Suppressor macrophage treated with lipopolysaccharide for 1 hour (primary cell): ENCODE measurements around the gene TBC1D14.
A peak's percentile ranks its signal among the peaks of the same experiment; 100 is the strongest.

ENCODE experiments used
- DNase-seq, 3 donors: peaks; one replicate each; pipeline ENCODE4 v3.0.0-alpha.2; 2020 to 2022

TBC1D14 gene, protein sequence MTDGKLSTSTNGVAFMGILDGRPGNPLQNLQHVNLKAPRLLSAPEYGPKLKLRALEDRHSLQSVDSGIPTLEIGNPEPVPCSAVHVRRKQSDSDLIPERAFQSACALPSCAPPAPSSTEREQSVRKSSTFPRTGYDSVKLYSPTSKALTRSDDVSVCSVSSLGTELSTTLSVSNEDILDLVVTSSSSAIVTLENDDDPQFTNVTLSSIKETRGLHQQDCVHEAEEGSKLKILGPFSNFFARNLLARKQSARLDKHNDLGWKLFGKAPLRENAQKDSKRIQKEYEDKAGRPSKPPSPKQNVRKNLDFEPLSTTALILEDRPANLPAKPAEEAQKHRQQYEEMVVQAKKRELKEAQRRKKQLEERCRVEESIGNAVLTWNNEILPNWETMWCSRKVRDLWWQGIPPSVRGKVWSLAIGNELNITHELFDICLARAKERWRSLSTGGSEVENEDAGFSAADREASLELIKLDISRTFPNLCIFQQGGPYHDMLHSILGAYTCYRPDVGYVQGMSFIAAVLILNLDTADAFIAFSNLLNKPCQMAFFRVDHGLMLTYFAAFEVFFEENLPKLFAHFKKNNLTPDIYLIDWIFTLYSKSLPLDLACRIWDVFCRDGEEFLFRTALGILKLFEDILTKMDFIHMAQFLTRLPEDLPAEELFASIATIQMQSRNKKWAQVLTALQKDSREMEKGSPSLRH

GRCh38 chr4:6909113-6909969 lies at the start of gene TBC1D14:
TBC1D14 (plus strand) TSS chr4:6909826; CDS start chr4:6923390, 13,564 bp downstream.
- peak; percentile 82 to 96 (median 92) for DNase-seq

- no peak for DNase-seq
These were observed 41.2 kb upstream of the TBC1D14 start for GRCh38 chr4:6868386-6868785.

- DNase-seq: no peak
These were observed 39.7 kb upstream of the TBC1D14 start for GRCh38 chr4:6869944-6870343.

GRCh38 chr4:6873291-6873690 lies 36.3 kb upstream of the TBC1D14 start:
- DNase-seq: no peak

DNA sequence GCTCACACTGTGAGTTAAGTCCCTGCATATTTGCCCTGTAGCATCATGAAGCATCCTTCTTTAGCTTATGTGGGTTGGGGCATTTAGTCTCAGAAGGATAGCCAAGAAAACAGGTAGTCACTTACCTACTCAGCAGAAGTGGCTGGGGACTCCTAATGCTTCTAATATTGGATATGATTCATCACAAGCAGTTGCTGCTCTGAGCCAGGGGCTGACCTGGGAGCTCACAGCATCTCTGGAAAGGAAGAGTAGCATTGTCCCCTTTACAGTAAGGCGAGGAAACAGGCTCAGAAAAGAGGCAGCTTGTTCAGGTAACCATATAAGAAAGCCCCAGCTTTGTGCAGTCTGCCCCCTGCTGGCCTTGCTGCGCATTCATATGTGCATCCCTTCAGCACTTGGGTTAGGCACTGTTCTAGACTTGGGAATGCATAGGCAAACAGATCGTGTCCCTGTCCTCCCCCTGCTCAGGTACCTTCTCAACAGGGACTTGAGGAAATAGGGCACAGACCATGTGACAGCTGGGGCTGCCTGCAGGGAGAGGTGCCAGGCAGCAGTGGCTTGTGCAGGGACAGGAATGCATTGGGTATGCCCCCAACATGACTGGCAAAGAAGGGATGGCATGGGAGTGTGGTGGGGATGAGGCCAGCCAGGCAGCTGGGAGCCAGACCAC lies 35.7 kb upstream of the TBC1D14 start:
- peak; percentile 71 to 87 (median 72) for DNase-seq

- no peak for DNase-seq
These were observed 34.6 kb upstream of the TBC1D14 start for GRCh38 chr4:6874981-6875380.

- peak; percentile 78 to 81 (median 78) for DNase-seq
These were observed 34.2 kb upstream of the TBC1D14 start for GRCh38 chr4:6875431-6875831.

GRCh38 chr4:6876440-6876839 lies 33.2 kb upstream of the TBC1D14 start:
- no peak for DNase-seq

- no peak for DNase-seq
These were observed 32.6 kb upstream of the TBC1D14 start for GRCh38 chr4:6877067-6877466.

- no peak for DNase-seq
These were observed 31.1 kb upstream of the TBC1D14 start for GRCh38 chr4:6878451-6879059.

- DNase-seq: no peak
These were observed 28.9 kb upstream of the TBC1D14 start for GRCh38 chr4:6880691-6881090.

DNA sequence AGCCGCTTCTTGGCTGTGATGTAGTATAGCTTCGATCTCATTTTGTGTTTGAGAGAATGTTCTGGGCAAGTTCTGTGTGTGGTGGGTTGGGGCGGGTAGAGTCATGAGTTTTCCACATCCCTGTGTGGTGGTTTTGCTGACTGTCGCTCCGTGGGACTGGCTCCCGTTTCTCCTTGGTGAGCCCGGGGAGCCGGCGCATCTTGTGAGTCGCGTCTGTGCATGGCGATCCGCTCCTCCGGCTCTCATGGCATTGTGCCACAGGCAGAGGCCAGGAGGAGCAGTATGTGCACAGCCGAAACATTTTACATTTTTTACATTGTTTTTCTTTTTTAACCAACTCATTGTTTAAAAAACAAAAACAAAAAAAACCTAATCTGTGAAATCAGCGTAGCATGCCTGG lies 27.7 kb upstream of the TBC1D14 start:
- DNase-seq: no peak

DNA sequence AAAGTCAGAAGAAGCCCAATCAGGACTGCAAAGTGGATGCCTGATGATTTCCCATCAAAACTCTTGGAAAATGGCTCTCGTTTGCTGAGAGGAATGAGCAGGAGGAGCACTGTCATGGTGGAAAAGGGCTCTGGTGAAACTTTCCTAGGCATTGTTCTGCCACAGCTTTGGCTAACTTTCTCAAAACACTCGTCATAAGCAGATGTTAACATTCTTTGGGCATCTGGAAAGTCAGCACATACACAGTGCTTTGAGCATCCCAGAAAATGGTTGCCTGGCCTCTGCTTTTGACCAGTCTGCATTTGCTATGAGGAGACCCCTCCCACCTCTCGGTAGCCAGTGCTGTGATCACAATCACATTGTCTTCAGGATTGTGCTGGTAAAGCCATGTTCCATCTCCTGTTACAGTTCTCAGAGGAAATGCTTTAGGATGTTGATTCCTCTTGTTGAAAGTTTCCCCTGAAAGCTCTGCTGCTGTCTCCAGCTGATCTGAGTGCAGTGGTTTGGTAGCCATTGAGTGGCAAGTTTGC lies 25.2 kb upstream of the TBC1D14 start:
- DNase-seq: no peak

- DNase-seq: peak; percentile 76 to 82 (median 77)
These were observed 23.6 kb upstream of the TBC1D14 start for GRCh38 chr4:6885953-6886557.

- no peak for DNase-seq
These were observed 22.7 kb upstream of the TBC1D14 start for GRCh38 chr4:6886886-6887285.

GRCh38 chr4:6887591-6888371 lies 21.8 kb upstream of the TBC1D14 start:
- peak; percentile 58 to 72 (median 62) for DNase-seq

GRCh38 chr4:6888506-6889071 lies 21.0 kb upstream of the TBC1D14 start:
- no peak for DNase-seq

- no peak for DNase-seq
These were observed 20.4 kb upstream of the TBC1D14 start for GRCh38 chr4:6889101-6889735.

DNA sequence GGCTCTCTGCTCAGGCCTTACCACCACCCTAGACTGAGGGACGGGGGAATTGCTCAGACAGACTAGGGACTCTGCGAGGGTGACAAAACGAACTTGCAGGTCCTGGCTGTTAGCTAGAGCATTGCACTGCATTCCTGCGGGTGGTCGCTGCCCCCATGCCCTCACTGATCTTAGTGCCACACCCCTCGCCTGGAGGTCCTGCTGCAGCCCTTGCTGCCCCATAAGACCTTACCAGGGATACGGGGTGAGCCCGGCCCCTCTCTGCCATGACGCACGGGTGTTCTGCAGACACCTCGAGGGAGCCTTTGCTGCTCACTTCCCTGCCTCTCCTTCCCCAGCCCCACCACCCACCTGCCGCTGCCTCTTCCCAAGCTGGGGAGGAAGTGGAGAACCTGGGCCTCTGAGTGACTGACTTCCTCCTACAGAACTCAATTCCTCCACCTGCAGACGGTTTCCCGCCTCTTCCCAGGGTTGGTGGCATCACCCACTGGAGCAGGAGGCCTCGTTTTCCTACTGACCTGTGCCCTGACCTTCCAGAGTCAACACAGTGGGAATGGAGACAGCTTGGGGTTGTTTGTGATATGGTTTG lies 19.8 kb upstream of the TBC1D14 start:
- DNase-seq: no peak
